ENCODE measurements around the gene TP53INP2.
"Not testable (repeated sequence)": the region's sequence is repeated elsewhere in the genome, so short reads cannot be mapped to it uniquely, and the experiment has no call there.

GRCh38 chr20:34658654-34659053 lies 45.5 kb upstream of the TP53INP2 start:
- not testable (repeated sequence) for TF ChIP-seq CTCF, POLR2A (IDR thresholded peaks at IDR 0.05)
